HG03159 (cell line): ENCODE results near the gene DOLK.

Experiments
- ATAC-seq: cut with Tn5 transposase; IDR thresholded peaks from one replicate; pipeline ENCODE4 v1.9.1; 2021; ENCODE audit warnings: mild to moderate bottlenecking, moderate library complexity; ENCODE audit not compliant: unreplicated experiment

Gene DOLK

GRCh38 chr9:128910906-128911305 lies 36.5 kb downstream of the DOLK start:
- no peak for ATAC-seq

- ATAC-seq: no peak
These were observed 37.5 kb downstream of the DOLK start for GRCh38 chr9:128909859-128910258.

- no peak for ATAC-seq
These were observed 39.0 kb downstream of the DOLK start for GRCh38 chr9:128908372-128908771.

- no peak for ATAC-seq
These were observed 40.7 kb downstream of the DOLK start for GRCh38 chr9:128906741-128907140.

- no peak for ATAC-seq
These were observed 41.4 kb downstream of the DOLK start for GRCh38 chr9:128905964-128906363.

- no peak for ATAC-seq
These were observed 43.4 kb downstream of the DOLK start for GRCh38 chr9:128903871-128904620.

- no peak for ATAC-seq
These were observed 44.3 kb downstream of the DOLK start for GRCh38 chr9:128903079-128903461.

- ATAC-seq: peak; percentile 81
These were observed 44.9 kb downstream of the DOLK start for GRCh38 chr9:128902351-128903078.

GRCh38 chr9:128901822-128902221 lies 45.6 kb downstream of the DOLK start:
- no peak for ATAC-seq

GRCh38 chr9:128901379-128901778 lies 46.0 kb downstream of the DOLK start:
- ATAC-seq: no peak

GRCh38 chr9:128899566-128900322 lies 47.7 kb downstream of the DOLK start:
- ATAC-seq: no peak

GRCh38 chr9:128898845-128899565 lies 48.4 kb downstream of the DOLK start:
- no peak for ATAC-seq

GRCh38 chr9:128898382-128898781 lies 49.0 kb downstream of the DOLK start:
- no peak for ATAC-seq

GRCh38 chr9:128895556-128895955 lies 51.8 kb downstream of the DOLK start:
- no peak for ATAC-seq
